PC-3 (cell line): ENCODE data around the gene PXN.

ENCODE experiments used
- EZH2 ChIP-seq: fragments of 300-600 bp; sonication (generic); IDR thresholded peaks from one replicate; pipeline ENCODE4 v1.6.1; 2017; ENCODE audit warnings: antibody characterized with exemption, mild to moderate bottlenecking, low read length; ENCODE audit not compliant: unreplicated experiment
- TF ChIP-seq, protein P1 (sequence below): fragments of 300-600 bp; sonication (generic); conservative IDR thresholded peaks from 2 replicates; pipeline ENCODE4 v1.5.1; 2017; ENCODE audit warnings: antibody characterized with exemption, low read depth, mild to moderate bottlenecking, low read length

DNA sequence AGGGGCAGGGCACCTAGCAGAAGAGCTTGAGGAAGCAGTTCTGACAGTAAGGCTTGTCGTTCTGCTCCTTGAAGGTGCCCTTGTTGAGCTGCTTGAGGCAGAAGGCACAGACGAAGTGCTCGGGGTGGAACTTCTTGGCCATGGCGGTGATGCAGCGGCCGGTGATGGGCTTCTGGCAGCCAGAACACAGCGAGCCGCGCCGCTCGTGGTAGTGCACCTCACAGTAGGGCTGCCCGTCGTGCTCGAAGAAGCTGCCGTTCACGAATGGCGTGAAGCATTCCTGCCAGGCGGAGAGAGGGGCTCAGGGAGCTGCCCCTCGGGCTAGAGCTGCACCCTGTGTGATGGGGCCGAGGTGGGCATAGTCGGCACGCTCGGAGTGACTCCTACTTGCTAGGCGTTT, 53.2 kb downstream of the PXN start:
- TF ChIP-seq, protein P1, sequence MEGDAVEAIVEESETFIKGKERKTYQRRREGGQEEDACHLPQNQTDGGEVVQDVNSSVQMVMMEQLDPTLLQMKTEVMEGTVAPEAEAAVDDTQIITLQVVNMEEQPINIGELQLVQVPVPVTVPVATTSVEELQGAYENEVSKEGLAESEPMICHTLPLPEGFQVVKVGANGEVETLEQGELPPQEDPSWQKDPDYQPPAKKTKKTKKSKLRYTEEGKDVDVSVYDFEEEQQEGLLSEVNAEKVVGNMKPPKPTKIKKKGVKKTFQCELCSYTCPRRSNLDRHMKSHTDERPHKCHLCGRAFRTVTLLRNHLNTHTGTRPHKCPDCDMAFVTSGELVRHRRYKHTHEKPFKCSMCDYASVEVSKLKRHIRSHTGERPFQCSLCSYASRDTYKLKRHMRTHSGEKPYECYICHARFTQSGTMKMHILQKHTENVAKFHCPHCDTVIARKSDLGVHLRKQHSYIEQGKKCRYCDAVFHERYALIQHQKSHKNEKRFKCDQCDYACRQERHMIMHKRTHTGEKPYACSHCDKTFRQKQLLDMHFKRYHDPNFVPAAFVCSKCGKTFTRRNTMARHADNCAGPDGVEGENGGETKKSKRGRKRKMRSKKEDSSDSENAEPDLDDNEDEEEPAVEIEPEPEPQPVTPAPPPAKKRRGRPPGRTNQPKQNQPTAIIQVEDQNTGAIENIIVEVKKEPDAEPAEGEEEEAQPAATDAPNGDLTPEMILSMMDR = no peak
- no peak for TF ChIP-seq EZH2
